NCI-H187 (cell line): ENCODE results near the gene ECT2.
A peak's percentile ranks its signal among the peaks of the same experiment; 100 is the strongest.
"Not testable (repeated sequence)": the region's sequence is repeated elsewhere in the genome, so short reads cannot be mapped to it uniquely, and the experiment has no call there.

Experiments
- DNase-seq, 2 experiments: peaks; one replicate each; lab custom pipeline; 2025; lab: John Stamatoyannopoulos, UW

The ECT2 gene

DNA sequence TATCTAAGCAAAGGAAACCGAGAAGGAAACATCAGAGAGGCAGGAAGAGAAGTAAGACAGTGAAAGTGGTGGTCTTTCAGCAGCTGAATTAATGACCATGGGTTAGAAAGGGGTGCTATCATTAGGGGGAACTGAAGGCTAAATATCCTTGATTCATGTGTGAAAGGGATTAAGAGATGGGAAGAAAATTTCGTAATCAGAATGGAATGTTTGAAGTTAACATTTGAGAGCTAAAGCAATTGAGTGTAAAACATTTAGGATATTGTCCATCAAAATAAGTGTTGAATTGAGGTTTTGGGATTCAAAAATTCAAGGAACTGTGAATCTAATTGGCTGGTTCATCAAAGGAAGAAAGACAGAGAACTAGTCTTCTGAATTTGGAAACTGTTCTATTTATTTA, 4.1 kb upstream of the ECT2 start:
- no peak for DNase-seq

DNA sequence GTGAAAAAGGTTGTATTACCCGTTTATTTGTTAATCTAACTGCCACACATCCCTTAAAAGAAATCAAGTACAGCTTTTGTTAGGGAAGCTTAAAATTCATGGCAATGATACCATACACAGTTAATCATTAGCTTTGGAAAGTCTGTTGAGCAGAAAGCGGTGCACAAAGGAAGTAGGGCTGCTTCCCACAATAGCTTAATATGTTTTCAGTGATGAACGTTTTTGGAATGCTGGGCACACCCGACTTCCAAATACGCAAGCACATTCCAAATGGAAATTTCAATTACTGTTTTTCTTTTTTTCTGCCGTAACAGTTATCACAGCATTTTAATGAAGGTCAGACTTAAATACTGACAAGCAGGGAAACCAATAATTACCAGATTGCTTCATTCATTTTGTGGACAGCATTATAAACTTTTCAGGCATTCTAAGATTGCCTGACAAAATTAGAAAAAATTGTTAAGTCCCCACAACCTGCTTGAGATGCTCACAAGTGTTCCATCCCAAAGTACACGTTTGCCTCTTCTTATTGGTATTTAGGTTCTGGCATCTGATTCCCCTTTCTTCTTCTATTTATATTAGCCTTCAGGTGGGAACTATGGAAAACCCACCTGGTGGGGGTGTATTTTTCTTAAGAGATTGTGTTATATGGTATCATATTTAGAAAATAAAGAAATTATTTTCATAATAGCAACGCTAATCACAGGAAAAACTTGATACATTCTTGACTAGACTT, 1.1 kb upstream of the ECT2 start:
- no peak for DNase-seq

DNA sequence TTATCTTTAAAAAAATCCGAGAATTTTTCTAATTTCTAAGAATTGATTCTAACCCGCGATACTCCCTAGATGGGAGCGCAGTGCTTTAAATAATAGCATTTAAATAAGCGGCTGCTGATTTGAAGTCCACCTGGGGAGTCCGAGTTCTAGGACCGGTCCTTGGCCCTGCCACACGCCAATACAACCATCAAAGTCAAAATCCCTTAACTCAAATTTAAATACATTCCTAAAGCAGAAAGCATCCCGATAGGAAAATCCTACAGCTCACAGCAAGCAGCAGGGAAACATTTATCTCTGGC, 508 bp upstream of the ECT2 start:
- DNase-seq: no peak

DNA sequence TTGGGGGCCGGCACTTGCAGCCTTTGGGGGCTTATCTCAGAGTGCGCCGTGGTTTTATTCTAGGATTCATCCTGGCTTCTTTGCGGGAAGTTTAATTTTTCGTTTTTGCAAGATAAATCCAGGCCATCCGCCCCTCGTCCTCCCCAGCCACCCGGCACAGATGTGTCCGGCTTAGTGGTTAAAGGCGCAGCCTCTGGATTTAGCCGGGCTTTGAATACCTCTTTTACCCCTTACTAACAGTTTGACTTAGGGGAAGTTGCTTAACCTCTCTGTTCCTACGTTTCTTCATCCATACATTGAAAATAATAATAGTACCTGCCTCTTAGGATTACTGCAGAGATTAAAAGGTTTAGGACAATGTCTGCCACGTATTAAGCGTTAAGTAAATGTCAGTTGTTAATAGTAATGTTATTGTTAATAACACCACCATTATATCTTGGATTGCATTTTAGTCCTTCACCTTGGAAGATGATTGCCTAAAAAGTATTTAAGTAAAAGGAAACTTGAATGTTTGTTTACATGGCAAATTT, 714 bp downstream of the ECT2 start:
- DNase-seq: no peak

- no peak for DNase-seq
Measured at GRCh38 chr3:172752651-172753050, 2.1 kb downstream of the ECT2 start.

GRCh38 chr3:172753125-172753524, 2.6 kb downstream of the ECT2 start:
- no peak for DNase-seq

- not testable (repeated sequence) for DNase-seq
Measured at GRCh38 chr3:172760416-172760815, 9.9 kb downstream of the ECT2 start.

DNA sequence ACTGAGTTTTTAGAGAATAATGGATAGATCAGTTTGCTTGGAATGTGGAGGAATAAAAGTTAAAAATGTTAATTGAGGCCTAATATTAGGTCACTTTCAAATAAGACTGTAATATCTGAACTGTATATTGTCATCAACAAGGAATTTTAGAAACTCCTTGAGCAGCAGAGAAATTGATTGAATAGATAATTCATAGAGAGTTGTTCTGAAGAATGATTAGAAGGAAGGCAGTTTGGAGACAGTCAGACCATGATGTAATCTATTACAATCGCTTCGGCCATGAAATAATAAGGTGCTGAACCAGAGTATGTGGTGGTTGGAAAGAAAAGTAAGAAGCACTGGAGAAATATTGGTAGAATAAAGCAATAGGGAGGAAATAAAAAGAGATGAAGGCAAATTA, 15.7 kb downstream of the ECT2 start:
- no peak for DNase-seq

DNA sequence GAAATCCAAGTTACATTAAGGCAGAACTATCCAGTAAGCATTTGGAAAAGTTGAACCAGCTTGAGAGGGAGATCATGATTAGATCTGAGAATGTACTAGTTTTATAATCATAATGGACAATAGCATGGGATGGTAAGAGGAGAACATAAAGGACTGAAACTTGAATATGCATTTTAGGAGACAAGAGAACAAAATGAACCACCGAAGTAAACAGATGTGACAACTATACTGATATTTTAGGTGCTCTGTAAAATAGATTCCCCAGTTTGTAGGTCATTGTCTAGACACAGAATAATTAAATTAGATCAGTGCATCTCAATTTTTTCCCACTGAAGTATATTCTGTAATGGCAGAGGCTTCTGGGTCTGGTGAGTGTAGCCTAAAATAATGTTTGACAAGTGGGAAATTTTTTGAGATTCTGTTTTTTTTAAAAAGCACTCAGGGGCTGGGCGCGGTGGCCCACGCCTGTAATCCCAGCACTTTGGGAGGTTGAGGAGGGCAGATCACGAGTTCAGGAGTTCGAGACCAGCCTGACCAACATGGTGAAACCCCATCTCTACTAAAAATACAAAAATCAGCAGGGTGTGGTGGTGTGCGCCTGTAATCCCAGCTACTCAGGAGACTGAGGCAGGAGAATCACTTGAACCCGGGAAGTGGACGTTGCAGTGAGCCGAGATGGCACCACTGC, 16.3 kb downstream of the ECT2 start:
- DNase-seq: no peak

- DNase-seq: no peak
Measured at GRCh38 chr3:172770382-172770781, 19.9 kb downstream of the ECT2 start.

GRCh38 chr3:172771672-172772071, 21.1 kb downstream of the ECT2 start:
- DNase-seq: no peak

DNA sequence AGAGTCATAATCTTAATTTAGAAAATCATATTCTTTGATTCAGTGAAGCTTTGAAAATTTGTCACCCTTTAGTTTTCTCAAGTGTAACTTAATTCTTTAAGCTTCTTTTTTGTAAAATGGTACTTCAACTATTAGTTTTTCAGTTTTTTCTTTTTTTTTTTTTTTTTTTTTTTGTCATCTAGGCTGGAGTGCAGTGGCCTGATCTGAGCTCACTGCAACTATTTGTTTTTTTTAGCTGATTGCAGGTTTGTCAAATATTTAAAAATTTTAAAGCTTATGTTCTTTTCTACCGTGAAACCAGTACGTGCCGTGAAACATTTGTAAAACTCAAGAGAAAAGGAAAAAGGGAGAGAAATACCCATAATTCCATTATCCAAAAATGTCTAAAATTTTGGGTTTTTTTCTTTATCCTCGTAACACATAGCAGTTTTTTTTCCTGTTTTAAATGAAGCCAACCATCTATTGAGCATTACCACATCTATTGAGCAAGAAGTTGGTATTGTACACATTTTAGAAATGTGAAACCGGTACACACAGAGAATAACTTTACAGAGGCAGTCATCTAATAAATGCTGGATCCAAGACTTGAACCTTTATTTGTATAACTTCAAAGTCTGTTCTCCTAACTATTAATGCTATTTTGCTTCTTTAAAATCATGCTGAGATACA, 25.7 kb downstream of the ECT2 start:
- no peak for DNase-seq

GRCh38 chr3:172777901-172778300, 27.4 kb downstream of the ECT2 start:
- no peak for DNase-seq

DNA sequence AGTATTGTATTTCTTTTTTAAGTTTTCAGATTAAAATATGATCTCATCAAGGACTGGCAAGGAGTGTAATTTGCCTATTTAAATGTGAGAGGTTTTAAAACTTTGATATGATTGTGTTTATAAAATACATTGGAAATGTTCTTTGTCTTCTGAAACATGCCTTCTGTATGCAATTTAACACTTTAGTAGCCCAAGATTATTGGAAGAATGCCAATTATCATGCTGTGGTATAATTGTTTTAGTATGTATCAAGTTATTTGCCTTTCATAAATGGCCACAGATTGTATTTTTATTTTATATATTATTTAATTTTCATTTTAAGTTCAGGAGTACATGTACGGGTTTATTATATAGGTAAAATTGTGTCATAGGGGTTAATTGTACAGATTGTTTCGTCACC, 31.7 kb downstream of the ECT2 start:
- DNase-seq: no peak

DNA sequence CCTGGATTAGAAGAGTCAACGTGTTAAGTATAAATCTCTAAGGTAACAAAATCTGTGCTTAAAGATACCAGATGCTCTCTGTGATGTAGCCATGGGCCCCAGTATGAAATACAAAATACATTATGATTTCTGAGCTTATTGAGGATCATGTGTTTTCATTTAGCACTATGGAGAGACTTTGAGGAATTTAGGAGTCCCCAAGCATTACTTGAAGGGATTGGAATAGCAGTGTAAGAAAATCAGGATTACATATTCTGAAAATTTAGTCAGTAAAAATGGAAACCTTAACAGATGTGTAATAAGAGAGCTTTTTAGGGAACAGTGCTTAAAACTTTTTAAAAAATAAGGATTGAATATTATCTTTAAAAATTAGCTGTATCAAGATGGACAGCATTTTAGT, 35.5 kb downstream of the ECT2 start:
- DNase-seq: no peak

DNA sequence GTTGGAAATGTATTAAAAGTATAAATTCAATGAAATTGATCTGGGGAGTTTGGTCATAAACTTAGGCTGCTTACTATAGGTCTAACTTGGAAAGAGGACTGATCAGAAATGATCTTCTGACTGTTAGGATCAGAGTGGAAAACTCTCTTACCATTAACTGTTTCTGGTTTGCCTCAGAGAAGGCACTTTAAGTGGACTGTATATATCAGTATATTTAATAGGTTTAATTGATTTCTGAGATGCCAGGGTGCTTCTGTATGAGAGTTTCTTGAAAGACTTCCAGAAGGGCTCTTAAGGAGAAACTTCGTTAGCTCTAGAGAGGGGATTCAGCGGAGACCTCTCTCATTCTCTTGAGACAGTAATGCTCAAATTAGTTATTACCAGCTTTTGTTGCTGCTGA, 36.5 kb downstream of the ECT2 start:
- no peak for DNase-seq

- no peak for DNase-seq
Measured at GRCh38 chr3:172787746-172788145, 37.2 kb downstream of the ECT2 start.

- DNase-seq: no peak
Measured at GRCh38 chr3:172799246-172799645, 48.7 kb downstream of the ECT2 start.

GRCh38 chr3:172800156-172800555, 49.6 kb downstream of the ECT2 start:
- no peak for DNase-seq

GRCh38 chr3:172803489-172803888, 53.0 kb downstream of the ECT2 start:
- no peak for DNase-seq

- DNase-seq: no peak
Measured at GRCh38 chr3:172804323-172804722, 53.8 kb downstream of the ECT2 start.

DNA sequence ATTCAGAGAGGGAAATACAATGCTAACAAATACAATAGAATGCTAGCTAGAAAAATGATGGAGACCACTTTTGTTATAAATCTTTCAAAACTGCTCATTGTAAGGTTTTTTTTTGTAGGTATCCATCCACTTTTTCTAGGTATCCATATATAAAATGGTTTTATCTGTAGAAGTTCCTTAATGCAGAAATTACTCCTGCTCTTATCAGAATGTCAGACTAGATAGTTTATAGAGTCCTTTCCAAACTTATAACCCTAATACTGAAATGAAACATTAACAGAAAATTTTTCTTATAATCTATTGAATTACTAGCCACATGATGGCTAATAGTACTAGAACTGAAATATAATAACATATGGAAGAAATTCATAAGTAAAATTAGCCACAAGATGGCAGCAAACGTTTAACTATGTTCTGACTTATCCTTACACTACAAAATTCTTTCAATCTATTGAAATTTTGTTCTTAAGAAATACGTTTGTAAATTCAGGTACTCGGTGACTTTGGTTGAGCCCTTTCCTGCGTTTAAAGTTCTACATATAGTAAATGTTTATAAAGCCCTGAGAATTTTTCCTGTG, 58.5 kb downstream of the ECT2 start:
- peak in 1 of 2 experiments; percentile 5 for DNase-seq

GRCh38 chr3:172811099-172811498, 60.6 kb downstream of the ECT2 start:
- DNase-seq: no peak
